ENCODE data around the gene GTF3C1. TPM values are rescaled to one million over a fixed set of nuclear protein-coding genes. Genes with fewer than 3 reads are reported as not detected.

GTF3C1 gene
- total and polyA plus RNA-seq, 2 of the 8 experiments (the other 6 are each of a cell fraction or from before 2014, with no cell fraction given) = 89.3 to 126 TPM

DNA sequence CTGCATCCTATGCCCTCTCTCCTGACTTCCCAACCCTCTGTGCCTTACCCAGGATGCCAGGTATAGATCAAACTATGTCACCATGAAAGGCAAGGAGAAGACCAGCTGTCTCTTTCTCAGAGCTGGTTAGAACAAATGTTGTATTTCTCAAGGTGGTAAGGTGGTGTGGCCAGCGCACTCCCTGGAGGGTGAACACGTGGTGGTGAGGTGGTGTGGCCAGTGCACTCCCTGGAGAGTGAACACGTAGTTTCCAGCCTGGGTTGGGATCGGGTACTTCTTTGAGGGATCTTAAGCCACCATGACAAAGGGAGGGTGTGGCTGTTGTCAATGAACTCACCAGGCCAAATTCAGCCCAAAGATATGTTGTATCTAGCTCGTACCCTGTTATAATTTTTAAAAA lies 27.0 kb upstream of the GTF3C1 start:
- Histone ChIP-seq H2BK12ac (ENCODE audit: low read depth, low read length) (no peak overlapping the region), H4K8ac (ENCODE audit: extremely low read depth, insufficient read depth, low read length) (no peak overlapping the region), H3K9me3 (ENCODE audit: insufficient read depth in 2 of 2, low read depth in 1 of 2, low read length in 1 of 2) (no peaks in the 10 kb centered on the region), H3K4ac (replicated peaks; ENCODE audit: insufficient read length, low read depth, low read length) (no peak overlapping the region), H3K4me2 (ENCODE audit: insufficient read depth in 1 of 2, low read depth in 2 of 2, low read length in 2 of 2) (no peak overlapping the region), H3K14ac (ENCODE audit: insufficient read length) (no peak overlapping the region), H2BK20ac (ENCODE audit: low read length) (no peak overlapping the region), H3K36me3 (ENCODE audit: control insufficient read depth in 2 of 4, insufficient read depth in 4 of 4, low read length in 3 of 4) (no peaks in the 10 kb centered on the region), H2AK5ac (ENCODE audit: low read depth, low read length) (no peak overlapping the region), H3K23ac (ENCODE audit: insufficient read length) (no peak overlapping the region), H2BK15ac (ENCODE audit: low read length) (no peak overlapping the region), H3K9ac (replicated peaks in 1 of 4; ENCODE audit: extremely low read depth in 1 of 4, low read depth in 3 of 4, low read length in 3 of 4) (no peak overlapping the region), H3K18ac (ENCODE audit: extremely low read depth, low read length) (no peak overlapping the region), H2BK120ac (replicated peaks; ENCODE audit: low read depth, low read length) (no peak overlapping the region), H3K56ac (replicated peaks; ENCODE audit: insufficient read length, low read depth, low read length) (no peak overlapping the region), H3K79me2 (ENCODE audit: control insufficient read depth in 1 of 2, insufficient read depth in 2 of 2, low read length in 2 of 2) (no peaks in the 10 kb centered on the region), H3K27ac (ENCODE audit: low read depth, low read length) (no peak overlapping the region), H2AFZ (ENCODE audit: low read length) (no peak overlapping the region), H2BK5ac (ENCODE audit: low read depth, low read length) (no peak overlapping the region), H3K23me2 (ENCODE audit: low read depth, low read length) (no peaks in the 10 kb centered on the region; the same call in 1 of the 2 replicates), H3K27me3 (replicated peaks in 1 of 4; ENCODE audit: control insufficient read depth in 3 of 4, extremely low read depth in 1 of 4, insufficient read depth in 3 of 4, low read length in 3 of 4) (no peaks in the 10 kb centered on the region), H3K79me1 (ENCODE audit: low read depth, low read length) (no peaks in the 10 kb centered on the region), H3K4me3 (ENCODE audit: extremely low read depth in 1 of 4, insufficient read depth in 2 of 4, low read depth in 3 of 4, low read length in 4 of 4) (no peak overlapping the region), H3K4me1 (replicated peaks in 1 of 4; ENCODE audit: control insufficient read depth in 3 of 4, insufficient read depth in 4 of 4, low read length in 3 of 4) (no peaks in the 10 kb centered on the region; a peak in 1 of 7 replicates), H4K91ac (replicated peaks; ENCODE audit: insufficient read length, low read length) (no peak overlapping the region), H4K20me1 (replicated peaks in 1 of 2; ENCODE audit: control insufficient read depth in 1 of 2, insufficient read depth in 2 of 2, low read length in 2 of 2) (peaks cover 0 to 1% of the 10 kb centered on the region in 2 experiments), H4K5ac (ENCODE audit: insufficient read length, low read depth, low read length) (no peak overlapping the region)
- 87% methylated on average over 5 of the region's 5 CpGs; no CpG with 5 or more reads in 1 of the 2 experiments for WGBS, 2 experiments (ENCODE audit: extremely low coverage in 1 of 2, insufficient coverage in 1 of 2, insufficient read length in 1 of 2, insufficient replicate concordance in 2 of 2, low coverage in 1 of 2, low lambda C conversion rate in 2 of 2, missing lambda C conversion rate in 1 of 2)
- CTCF ChIA-PET (ENCODE audit: partially characterized antibody) = interaction anchor here (1.2 kb wide), 1 partner anchor 61 kb away, joined by 5 read pairs; no protein-coding TSS in a partner anchor
- FAIRE-seq (no peak), DNase-seq (ENCODE audit: low read depth in 1 of 2, low spot score in 2 of 2) (no peak)
- POLR2A ChIA-PET (ENCODE audit: partially characterized antibody) = interaction anchor here (1.0 kb wide), 1 partner anchor 9 kb away, joined by 3 read pairs; no protein-coding TSS in a partner anchor
- no peak for TF ChIP-seq KDM4A (IDR thresholded peaks at IDR 0.05; ENCODE audit: low read depth, low read length, severe bottlenecking)
- no peak for TF ChIP-seq SRF (IDR thresholded peaks at IDR 0.05; ENCODE audit: low read depth, low read length)
- TF ChIP-seq PHF8 (conservative IDR thresholded peaks at IDR 0.05; ENCODE audit: low read depth, low read length) = no peak
- no peak for TF ChIP-seq SIN3A (conservative IDR thresholded peaks at IDR 0.05 in 1 of 2, IDR thresholded peaks at IDR 0.05 in 1 of 2; ENCODE audit: low read depth in 1 of 2, low read length in 2 of 2)
- TF ChIP-seq POLR2A (IDR thresholded peaks at IDR 0.05; ENCODE audit: control extremely low read depth in 1 of 2, low read depth in 2 of 2, low read length in 2 of 2) = no peak
